OCI-LY7 (cell line): ENCODE measurements around the gene VPS13D.

Experiments
- EZH2phosphoT487 ChIP-seq: fragments of 200-600 bp; sonication (generic); IDR thresholded peaks from 2 replicates; pipeline ENCODE4 v1.6.1; 2018; ENCODE audit warnings: low read depth, borderline replicate concordance, mild to moderate bottlenecking, mixed run types, antibody characterized with exemption, low read length, moderate library complexity, mixed read lengths
- TF ChIP-seq, protein P1 (sequence below): fragments of 200-600 bp; sonication (generic); conservative IDR thresholded peaks from 2 replicates; pipeline ENCODE4 v1.5.1; 2014; ENCODE audit warnings: mild to moderate bottlenecking, antibody characterized with exemption, low read length, moderate library complexity, mixed read lengths

DNA sequence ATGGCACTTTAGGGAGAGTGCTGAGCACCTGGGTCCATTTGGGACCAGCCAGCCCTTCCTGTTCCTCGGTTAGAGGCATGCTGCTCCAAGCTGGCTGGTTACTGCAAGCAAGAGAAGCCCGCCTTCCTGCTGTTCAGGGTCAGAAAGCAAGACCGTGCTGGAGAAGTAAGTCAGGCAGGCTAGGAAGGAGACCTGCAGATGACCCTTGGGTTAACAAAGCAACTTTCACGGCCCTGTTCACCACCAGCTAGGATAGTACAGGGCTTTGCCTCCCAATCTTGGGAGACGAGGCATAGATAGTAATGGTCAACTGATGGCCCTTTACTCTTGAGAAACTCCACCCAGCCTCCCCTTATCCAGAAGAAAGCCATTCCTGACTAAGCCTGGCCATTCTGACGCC lies 252.1 kb downstream of the VPS13D start:
- TF ChIP-seq, protein P1, sequence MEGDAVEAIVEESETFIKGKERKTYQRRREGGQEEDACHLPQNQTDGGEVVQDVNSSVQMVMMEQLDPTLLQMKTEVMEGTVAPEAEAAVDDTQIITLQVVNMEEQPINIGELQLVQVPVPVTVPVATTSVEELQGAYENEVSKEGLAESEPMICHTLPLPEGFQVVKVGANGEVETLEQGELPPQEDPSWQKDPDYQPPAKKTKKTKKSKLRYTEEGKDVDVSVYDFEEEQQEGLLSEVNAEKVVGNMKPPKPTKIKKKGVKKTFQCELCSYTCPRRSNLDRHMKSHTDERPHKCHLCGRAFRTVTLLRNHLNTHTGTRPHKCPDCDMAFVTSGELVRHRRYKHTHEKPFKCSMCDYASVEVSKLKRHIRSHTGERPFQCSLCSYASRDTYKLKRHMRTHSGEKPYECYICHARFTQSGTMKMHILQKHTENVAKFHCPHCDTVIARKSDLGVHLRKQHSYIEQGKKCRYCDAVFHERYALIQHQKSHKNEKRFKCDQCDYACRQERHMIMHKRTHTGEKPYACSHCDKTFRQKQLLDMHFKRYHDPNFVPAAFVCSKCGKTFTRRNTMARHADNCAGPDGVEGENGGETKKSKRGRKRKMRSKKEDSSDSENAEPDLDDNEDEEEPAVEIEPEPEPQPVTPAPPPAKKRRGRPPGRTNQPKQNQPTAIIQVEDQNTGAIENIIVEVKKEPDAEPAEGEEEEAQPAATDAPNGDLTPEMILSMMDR = no peak
- no peak for TF ChIP-seq EZH2phosphoT487
